ENCODE measurements around the gene CD79B. TPM values are rescaled to one million over a fixed set of nuclear protein-coding genes. Genes with fewer than 3 reads are reported as not detected.

The CD79B gene
- total and polyA plus RNA-seq, 2 of the 13 experiments (the other 11 are each of a cell fraction or from before 2014, with no cell fraction given), result not detected

GRCh38 chr17:63973247-63973646, 41.1 kb upstream of the CD79B start:
- Histone ChIP-seq H3K36me3 (replicated peaks in 1 of 2; ENCODE audit: control insufficient read depth in 1 of 2, insufficient read depth in 2 of 2, low read length in 2 of 2) (no peaks in the 10 kb centered on the region), H4K20me1 (ENCODE audit: insufficient read depth, low read length) (no peaks in the 10 kb centered on the region), H3K9me3 (ENCODE audit: low read length) (no peaks in the 10 kb centered on the region), H3K4me3 (replicated peaks in 1 of 3; ENCODE audit: insufficient read depth in 1 of 3, low read depth in 2 of 3, low read length in 3 of 3) (no peak overlapping the region), H3K9ac (ENCODE audit: insufficient read depth, low read depth, low read length) (no peak overlapping the region), H3K4me2 (ENCODE audit: low read depth, low read length) (no peak overlapping the region), H3K27ac (ENCODE audit: extremely low read length, insufficient read depth, low read length) (no peak overlapping the region), H3K4me1 (ENCODE audit: insufficient read depth, low read length) (no peaks in the 10 kb centered on the region), H2AFZ (ENCODE audit: low read length) (no peak overlapping the region), H3K79me2 (ENCODE audit: insufficient read depth, low read length) (no peaks in the 10 kb centered on the region), H3K27me3 (ENCODE audit: control insufficient read depth in 1 of 2, insufficient read depth in 2 of 2, low read length in 2 of 2) (peaks cover 9 to 56% of the 10 kb centered on the region in 2 experiments; a peak in 4 of 5 replicates)
- FAIRE-seq, result no peak
- in situ Hi-C loops (cut with HindIII; ENCODE audit: extremely low pct_ligation_motif_present, low pct_unique_long_range_greater_than_20kb), result no loop called here
- WGBS (ENCODE audit: low lambda C conversion rate), result 24% methylated on average over 6 of the region's 6 CpGs
- intact Hi-C loops (cut with micrococcal nuclease; ENCODE audit: unreplicated experiment), result no loop called here
- TF ChIP-seq ZNF547 (CRISPR knock-in tag; IDR thresholded peaks at IDR 0.05) (no peak), SIN3B (IDR thresholded peaks at IDR 0.05; ENCODE audit: low read length) (no peak), GMEB2 (CRISPR knock-in tag; IDR thresholded peaks at IDR 0.05; ENCODE audit: low read depth) (no peak), RFXANK (CRISPR knock-in tag; IDR thresholded peaks at IDR 0.05) (no peak), ZGPAT (CRISPR knock-in tag; IDR thresholded peaks at IDR 0.05) (no peak), CHD2 (IDR thresholded peaks at IDR 0.05; ENCODE audit: low read depth, low read length) (no peak), TEAD2 (CRISPR knock-in tag; IDR thresholded peaks at IDR 0.05) (no peak), ZNF281 (CRISPR knock-in tag; IDR thresholded peaks at IDR 0.05; ENCODE audit: borderline replicate concordance) (no peak)
- POLR2A ChIA-PET, result no interaction called here
- no TSS peak for BruUV-seq (replicated peaks)
- no peak for DNase-seq (ENCODE audit: low spot score)
- no peak for ATAC-seq
- CTCF ChIA-PET (ENCODE audit: low intra/inter-chr PET ratio, low total read pairs), result no interaction called here
